Lower leg skin (tissue), 3 donors: Measurements from ENCODE around the gene ADISSP.

Source experiments
- POLR2A ChIP-seq, 2 donors: fragments of 450-650 bp; IDR thresholded peaks; one replicate each; pipeline ENCODE4 v1.6.1; 2016 to 2017; ENCODE audit warnings: antibody characterized with exemption in 2 of 2, mild to moderate bottlenecking in 1 of 2, moderate library complexity in 1 of 2
- TF ChIP-seq, protein P1 (sequence below), 3 donors: fragments of 450-650 bp; IDR thresholded peaks; one replicate each; pipeline ENCODE4 v1.5.1; 2016; ENCODE audit warnings: antibody characterized with exemption in 3 of 3, mild to moderate bottlenecking in 3 of 3, moderate library complexity in 2 of 3

DNA sequence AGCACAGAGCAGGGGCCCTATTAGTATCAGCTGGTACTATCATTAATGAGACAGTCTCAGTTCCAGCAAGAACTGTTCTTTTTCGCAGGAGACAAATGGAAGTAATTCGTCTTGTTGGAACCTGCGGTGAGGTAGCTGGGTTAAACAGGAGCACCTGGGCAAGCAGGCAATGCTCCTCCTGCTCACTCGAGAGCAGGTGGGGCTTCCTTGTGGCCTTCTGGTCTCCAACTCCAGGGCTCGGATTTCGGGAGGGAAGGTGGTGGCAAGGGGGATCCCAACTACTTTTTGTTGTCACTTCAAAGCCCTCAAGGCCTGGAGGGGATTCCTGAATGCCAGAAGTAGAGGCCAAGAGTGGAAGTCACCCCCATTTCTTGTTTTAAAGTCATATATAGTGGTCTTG, 15.0 kb upstream of the ADISSP start:
- TF ChIP-seq, protein P1, sequence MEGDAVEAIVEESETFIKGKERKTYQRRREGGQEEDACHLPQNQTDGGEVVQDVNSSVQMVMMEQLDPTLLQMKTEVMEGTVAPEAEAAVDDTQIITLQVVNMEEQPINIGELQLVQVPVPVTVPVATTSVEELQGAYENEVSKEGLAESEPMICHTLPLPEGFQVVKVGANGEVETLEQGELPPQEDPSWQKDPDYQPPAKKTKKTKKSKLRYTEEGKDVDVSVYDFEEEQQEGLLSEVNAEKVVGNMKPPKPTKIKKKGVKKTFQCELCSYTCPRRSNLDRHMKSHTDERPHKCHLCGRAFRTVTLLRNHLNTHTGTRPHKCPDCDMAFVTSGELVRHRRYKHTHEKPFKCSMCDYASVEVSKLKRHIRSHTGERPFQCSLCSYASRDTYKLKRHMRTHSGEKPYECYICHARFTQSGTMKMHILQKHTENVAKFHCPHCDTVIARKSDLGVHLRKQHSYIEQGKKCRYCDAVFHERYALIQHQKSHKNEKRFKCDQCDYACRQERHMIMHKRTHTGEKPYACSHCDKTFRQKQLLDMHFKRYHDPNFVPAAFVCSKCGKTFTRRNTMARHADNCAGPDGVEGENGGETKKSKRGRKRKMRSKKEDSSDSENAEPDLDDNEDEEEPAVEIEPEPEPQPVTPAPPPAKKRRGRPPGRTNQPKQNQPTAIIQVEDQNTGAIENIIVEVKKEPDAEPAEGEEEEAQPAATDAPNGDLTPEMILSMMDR (IDR thresholded peaks at IDR 0.05), result no peak
- no peak for TF ChIP-seq POLR2A (IDR thresholded peaks at IDR 0.05)
